HG03558 (cell line): ENCODE measurements around the gene GABRP.

Experiments
- ATAC-seq: cut with Tn5 transposase; IDR thresholded peaks from one replicate; pipeline ENCODE4 v1.9.1; 2021; ENCODE audit warnings: moderate number of reproducible peaks; ENCODE audit not compliant: unreplicated experiment; ENCODE audit errors: extremely low read depth

The GABRP gene, protein sequence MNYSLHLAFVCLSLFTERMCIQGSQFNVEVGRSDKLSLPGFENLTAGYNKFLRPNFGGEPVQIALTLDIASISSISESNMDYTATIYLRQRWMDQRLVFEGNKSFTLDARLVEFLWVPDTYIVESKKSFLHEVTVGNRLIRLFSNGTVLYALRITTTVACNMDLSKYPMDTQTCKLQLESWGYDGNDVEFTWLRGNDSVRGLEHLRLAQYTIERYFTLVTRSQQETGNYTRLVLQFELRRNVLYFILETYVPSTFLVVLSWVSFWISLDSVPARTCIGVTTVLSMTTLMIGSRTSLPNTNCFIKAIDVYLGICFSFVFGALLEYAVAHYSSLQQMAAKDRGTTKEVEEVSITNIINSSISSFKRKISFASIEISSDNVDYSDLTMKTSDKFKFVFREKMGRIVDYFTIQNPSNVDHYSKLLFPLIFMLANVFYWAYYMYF

DNA sequence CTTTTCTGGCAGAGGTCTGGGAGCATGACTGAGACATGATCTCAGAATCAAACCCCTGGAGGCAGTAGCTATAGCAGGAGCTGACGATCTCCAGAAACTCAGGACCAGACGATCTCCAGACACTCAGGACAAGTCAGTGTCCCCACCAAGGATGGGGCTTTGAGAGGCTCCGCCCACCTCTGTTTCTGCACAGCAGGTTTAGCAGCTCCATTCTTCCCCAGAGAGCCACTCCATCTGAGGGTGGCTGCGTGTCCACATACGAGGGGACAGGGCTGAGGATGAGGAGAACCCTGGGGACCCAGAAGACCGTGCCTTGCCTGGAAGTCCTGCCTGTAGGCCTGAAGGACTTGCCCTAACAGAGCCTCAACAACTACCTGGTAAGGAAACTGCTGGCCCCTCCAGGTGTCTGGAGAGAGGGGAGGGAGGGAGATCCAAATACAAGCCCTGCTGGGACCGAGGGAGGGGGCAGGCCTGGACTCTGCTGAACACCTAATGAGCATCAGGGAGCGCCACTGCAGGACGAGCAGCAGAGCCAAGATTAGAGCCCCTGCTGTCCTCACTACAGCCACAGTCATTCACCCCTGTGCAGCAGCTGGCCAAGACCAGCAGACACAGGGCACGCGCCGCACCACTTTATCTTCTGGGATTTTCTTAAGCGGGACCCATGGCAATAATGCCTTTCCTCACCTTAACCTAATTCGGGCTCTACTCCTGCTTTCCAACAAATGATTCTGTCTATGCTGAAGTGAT lies at the start of gene GABRP:
TSS of gene GABRP (plus strand) at position 228 of the 750 bp plus-strand sequence. CDS start 4,891 bp downstream, outside the sequence.
- no peak for ATAC-seq

DNA sequence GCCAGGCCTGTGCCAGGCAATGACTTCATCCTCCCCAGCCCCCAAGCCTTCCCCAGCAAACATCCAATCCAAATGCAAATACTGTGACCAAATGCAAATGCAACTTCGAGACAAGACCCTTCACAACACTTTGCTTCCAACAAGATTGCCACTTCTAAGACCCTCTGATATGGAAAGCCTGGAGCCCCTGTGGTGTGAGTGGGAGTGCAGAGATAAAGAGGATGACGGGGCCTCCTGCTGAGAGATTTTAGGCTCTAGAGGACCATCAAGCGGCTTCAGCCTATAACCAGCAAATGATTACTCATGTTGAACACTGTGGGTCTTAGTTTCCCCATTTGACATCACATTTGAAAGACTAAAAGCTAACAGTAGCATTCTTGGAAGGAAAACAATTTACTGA lies 46.6 kb upstream of the GABRP start:
- ATAC-seq: no peak

DNA sequence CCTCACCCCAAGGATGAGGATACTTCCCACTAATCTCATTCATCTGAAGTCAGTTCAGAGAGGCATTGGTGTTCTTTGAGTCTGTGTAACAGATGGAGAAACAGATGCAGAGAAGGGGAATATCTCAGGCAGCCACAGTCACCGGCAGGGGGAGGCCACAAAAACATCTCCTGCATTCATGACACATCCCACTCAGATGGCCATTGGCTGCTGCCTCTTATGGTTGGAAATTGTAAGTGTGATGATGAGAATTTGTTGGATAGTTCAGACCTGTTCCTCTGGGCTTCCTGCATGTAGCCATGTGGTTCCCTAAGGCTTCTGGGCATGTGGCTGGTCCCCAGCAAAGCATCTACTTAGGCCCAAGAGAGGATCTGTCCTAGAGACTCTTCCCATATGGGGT lies 45.9 kb upstream of the GABRP start:
- ATAC-seq: no peak

DNA sequence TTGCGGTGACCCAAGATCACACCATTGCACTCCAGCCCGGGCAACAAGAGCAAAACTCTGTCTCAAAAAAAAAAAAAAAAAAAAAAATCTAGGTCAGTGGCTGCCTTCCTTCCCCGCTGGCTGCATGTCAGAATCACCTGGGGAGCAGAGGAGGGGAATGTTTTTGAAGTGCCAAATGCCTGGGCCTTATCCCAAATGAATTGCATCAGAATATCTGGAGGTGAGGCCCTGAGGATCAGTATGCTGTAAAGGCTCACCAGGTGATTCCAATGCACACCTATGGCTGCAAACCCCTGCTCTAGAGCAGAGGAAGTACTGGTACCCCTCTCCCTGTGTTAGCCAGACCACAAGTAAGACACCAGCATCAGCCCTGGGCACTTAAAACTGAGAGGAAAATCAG lies 44.7 kb upstream of the GABRP start:
- no peak for ATAC-seq

DNA sequence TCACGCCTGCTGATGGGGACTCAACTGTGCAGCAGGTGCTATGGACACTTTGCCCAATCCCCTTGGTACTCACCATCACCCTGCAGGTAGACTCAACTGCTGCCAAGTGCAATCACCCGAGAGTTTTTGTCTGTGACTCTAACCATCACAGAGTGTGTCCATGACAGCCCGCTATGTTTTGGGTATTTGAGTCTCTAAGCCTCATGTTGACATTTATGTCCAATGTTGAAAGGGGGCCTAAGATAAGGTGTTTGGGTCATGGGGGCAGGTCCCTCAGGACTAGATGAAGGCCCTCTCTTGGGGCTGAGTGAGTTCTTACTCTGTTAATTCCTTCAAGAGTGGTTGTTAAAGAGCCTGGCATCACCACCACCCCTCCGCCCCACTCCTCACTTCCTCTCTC lies 44.1 kb upstream of the GABRP start:
- no peak for ATAC-seq

DNA sequence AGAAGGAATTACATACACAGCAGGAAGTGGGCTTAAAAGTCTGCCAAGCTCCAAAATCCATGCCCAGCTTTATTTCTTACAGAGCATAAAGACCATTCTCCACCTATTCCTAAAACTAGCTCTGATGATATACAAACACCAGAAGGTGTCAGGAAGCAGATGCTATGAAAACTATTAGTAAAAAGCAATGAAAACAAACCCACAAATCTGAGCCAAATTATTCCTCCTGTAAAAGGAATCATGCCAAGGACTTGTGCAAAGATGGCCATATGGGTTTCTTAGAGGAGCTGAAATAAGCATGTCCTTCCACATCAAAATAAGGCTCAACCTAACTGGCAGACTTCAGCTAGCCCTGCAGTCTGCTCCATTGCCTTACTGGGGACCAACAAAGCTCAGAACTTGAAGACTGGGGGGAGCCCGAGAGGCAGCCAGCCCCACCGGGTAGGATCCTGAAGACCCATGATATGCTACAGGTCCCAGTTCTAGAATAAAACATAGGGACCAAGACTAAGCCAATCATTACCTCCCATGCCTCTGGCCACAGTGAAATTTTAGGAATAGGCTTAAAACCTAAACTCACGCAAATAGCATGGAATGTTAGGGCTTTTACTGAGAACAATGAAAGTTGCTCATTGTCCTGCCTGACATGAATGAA lies 42.8 kb upstream of the GABRP start:
- ATAC-seq: no peak

DNA sequence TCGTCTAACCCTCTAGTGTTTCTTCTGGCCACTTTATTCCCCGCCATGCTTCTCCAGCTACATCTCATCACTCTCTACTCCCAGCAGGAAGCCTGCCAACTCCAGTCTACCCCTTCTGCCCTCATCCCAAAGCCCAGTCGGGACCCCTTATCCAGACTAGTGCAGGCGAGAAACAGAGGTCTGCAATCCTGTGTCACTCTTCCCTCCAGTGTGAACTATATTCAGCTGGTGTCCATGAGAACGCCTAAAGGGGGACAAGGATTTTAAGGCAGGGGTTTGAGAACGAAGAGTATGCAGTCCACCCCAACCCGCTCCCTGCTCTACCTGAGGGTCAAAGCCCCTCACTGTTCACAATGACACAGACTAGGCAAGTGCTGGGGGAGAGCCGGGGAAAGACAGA lies 41.7 kb upstream of the GABRP start:
- ATAC-seq: no peak

DNA sequence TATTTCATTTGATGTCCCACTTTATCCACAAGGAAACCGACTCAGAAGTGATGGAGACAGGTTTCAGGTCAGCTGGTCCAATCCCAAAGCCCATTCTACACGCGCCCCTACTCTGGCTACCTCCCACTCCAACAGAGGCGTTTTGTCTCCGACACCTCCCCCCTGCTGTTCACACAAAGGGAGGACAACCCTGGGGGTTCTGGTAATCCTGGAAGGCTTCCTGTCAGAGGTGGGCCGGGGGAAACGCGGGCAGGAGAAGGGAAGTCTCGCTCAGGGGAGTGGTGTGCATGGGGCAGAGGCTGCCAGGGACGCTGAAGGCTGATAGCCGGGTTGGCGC lies 39.7 kb upstream of the GABRP start:
- no peak for ATAC-seq

DNA sequence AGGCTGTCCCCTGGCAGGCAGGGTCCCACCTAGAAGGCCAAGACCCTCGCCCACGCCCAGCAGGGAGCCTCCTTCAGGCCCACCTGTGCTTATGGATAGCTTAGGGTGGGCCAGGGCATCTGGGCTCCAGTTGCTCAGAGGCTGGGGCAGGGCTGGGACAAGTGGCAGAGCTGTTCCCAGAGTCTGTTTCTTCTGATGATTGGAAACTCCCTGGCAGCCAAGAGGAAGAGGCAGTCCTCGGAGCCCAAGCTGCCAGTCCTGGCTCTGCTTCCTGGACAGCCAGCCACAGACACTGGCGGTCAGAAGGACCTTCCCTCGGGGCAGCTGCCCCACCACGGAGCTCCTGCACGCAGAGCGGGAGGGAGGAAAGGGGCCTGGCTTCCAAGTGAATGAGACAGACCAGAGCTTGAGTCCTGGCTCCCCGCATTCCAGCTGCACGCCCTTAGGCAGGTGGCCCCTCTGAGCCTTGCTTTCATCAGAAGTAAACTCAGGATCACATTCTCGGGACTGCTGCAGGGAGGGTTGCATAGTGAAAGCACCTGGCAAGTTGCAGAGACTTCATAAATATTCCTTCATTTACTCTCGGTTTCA lies 37.9 kb upstream of the GABRP start:
- no peak for ATAC-seq

DNA sequence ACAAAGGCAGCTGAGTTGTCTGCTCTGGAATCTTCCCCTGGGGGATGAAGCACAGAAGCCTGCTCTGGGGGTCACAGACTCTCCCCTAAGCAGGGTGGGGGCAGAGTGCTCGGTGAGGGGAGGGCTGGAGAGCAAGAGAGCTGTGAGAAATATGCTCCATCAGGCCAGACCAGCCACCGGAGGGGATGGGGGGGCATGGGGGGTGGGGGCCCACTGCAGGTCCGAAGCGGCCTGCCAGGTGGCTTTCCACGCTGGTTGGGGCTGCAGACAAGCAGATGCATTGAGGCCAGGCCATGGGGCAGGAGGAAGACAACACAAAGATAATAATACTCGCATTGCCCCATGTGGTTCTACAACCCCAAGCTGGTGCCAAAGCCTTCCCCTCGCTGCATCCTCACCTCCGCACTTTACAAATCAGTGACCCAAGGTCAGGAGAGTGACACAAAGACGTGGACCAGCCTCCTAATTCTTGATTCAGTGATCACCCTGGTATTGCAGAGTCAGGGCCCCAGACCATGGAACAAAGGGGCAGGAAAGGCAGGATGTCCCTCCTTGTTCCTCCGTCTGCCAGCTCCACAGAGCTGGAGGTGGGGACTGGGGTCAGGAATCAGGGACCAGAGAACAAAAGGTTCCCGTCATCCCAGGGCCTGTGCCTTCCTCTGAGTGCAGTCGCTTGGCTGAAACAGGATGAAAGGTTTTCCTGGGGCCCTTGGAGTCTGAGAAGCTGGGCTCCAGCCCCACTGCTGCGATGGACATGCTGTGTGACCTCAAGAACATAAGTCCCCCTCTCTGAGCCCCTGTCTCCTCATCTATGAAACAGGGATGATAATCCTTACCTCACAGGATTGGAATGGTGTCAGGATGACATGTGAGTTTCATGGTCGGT lies 37.2 kb upstream of the GABRP start:
- ATAC-seq: no peak

DNA sequence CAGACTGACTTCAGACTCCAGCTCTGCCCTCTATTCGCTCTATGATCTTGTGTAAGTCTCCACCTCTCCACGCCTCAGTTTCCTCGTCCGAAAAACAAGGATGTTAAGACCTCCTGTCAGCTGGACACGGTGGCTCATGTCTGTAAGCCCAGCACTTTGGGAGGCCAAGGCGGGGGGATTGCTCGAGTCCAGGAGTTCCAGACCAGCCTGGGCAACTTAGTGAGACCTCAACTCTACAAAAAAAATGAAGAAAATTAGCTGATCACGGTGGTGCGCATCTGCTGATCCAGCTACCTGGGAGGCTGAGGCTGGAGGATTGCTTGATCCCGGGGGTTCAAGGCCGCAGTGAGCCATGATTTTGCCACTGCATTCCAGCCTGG lies 36.6 kb upstream of the GABRP start:
- ATAC-seq: no peak

DNA sequence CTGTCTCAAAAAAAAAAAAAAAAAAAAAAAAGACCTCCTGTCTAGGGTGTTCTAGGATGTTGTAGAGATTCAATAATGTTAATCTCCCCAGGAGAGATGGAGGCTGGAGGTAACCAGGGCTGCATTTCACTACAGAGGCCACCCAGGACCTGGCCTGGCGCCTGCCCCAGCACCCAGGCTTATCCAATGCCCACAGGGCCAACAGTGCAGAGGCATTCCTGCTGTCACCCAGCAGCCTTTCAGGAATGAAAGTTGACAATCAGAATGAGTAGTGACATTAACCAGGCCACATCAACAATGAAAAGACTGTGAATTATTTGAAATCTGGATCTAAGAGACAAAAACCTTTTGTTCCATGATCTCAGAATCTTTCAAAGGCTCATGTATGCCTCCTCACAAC lies 36.2 kb upstream of the GABRP start:
- ATAC-seq: no peak

DNA sequence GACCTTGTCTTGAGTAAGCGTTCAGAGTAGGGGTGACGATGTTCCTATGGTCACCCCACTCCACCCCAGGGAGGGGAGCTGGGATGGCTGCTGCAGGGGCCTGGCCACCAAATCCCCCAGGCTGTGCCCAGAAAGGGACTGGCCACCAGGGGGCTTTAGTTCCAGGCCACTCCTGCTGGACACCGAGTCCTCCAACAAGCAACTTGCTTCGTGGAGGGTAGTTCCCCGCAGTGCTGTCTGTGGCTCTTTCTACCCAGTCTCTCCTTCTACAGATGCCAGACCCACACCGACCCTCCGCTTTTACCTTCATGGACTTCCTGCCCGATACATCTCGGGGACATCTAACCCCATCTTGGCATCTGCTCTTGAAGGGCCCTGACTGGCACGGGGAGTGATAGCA lies 35.7 kb upstream of the GABRP start:
- no peak for ATAC-seq

DNA sequence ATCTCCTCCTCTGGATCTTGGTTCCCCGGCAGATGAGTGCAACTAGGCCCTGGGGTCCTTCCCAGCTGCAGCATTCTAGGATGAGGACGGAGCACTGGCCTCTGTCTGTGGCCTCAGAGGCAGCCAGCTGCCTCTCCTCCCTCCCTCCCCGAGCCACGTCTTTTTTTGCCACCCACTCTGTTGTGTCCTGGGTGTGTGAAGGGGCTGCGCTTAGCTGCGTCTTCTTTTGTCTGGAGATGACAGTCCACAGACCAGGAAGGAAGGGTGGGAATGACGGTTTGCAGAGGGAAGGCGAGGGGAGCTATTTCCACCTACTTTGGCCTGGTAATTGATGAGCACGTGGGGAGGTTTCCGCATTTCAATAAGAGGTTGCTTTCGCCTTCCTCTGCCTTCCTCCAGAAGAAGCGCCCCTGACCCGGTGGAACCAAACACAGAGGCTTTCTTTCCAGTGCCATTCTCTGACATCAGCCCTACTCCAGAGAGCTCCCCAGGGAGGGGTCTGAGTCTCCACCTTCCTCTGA lies 34.5 kb upstream of the GABRP start:
- no peak for ATAC-seq

DNA sequence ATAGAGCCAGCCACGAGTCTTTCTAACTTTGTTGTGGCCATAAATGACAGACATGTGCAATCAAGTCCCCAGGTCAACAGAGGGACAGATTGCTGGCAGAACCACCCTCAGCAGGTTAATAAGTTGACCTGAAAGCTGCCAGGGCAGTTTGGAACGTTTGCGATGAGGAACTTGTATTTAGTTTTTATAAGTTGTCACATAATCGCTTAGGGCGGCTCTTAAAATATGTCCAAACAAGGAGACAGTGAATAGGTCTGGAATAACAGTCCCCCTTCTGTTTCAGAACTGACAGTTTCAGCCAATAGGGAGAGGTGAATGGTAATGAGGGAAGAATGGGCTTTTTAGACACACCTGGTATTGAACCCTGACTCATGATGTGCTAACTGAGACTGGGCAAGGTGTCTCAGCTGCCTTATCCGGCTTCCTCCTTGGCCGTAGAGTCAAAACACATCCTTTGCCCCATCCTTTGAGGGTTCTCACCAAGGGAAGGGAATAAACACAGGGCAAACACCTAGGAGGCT lies 33.6 kb upstream of the GABRP start:
- no peak for ATAC-seq

DNA sequence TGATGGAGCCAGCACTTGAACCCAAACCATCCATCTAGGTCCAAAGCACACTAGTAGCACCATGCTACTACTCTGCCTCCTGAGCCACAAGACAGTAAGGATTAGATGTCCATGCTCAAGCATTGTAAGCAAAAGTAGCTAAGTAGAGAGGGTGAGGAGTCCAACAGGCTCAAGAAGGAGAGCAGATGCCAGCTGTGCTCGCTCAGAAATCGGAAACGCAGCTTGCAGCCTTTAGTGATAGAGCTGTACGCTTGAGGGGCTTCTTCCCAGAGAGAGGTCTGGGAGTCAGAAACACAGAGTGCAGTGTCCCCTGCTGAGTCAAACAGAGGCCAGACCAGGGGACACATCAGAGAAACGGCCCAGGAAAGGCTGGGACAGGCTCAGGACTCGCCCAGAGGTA lies 32.7 kb upstream of the GABRP start:
- ATAC-seq: no peak

DNA sequence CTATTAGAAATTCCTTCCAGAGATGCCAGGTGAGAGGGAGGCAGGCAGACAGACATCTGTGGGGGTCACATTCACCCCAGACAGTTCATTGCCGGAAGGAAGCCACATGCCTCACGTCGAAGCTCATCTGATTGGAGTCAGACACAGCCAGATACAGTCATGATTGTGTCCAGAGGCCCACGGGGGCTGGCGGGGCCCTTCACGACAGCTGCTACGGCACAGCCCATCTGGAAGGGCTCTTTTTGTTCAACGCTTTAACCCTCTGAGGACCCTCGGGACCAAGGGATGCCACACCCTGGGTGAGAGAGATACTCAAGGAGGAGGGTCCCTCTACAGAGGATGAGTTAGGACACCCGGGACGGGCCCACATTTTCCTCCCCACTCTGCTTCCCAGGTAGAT lies 31.9 kb upstream of the GABRP start:
- no peak for ATAC-seq

DNA sequence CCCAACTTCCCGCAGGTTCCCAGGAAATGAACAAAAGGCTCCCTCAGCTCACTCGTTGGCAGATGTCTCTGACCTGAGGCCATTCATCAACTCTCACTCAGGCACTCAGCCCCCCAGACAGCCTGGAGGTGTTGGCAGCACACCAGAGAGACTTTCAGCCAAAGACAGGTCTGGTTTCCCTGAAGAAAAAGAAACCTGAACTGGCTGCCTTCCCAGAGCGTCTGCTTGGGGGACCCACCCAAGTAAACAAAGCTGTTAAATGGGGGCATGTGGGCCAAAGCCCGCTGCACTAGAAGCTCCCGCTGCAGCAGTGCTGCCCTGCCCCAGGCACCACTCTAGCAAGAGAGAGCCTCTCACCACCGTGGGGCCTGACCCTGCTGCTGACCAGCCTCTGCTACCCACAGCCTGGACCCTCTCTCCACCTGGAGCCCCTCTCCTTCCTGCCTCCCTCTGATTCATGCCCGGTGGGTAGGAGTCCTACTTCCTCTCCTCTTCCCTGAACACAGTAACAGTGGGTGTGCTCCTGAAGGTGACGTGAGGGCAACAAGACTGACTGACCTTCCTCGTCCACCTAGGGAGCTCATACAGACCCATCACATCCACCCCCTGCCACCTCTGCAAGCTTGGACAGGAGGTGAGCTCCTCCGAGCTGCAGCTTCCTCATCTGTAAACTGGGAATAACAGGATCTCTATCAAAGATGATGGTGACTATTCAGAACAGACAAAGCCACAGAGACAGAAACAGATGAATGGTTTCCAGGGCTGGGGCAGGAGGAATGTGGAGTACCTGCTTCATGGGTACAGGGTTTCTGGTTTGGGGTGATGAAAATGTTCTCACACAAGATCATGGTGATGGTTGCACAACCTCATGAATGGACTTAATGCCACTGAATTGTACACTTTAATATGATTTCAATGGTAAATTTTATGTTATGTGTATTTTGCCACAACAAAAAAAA lies 31.0 kb upstream of the GABRP start:
- no peak for ATAC-seq
